Tibial nerve (tissue), 4 donors: Measurements from ENCODE around the gene NRK. TPM values are rescaled to one million over a fixed set of nuclear protein-coding genes. Genes with fewer than 3 reads are reported as not detected.
"Not testable (repeated sequence)": the region's sequence is repeated elsewhere in the genome, so short reads cannot be mapped to it uniquely, and the experiment has no call there.

Source experiments
- DNase-seq, 2 donors: peaks; one replicate each; pipeline ENCODE4 v3.0.0-alpha.2; 2019; ENCODE audit warnings: low spot score in 2 of 2
- H3K27ac ChIP-seq, 4 donors: fragments of 200-600 bp; sonication (generic) in 3 of 4; one replicate each; pipeline ENCODE4 v1.5.1; 2017 to 2019; ENCODE audit warnings: mild to moderate bottlenecking in 1 of 4
- H3K27me3 ChIP-seq, 2 donors: fragments of 200-600 bp; sonication (generic) in 1 of 2; one replicate each; pipeline versions ENCODE4 v1.5.1 to v1.6.0; 2017 to 2019
- H3K36me3 ChIP-seq, 3 donors: fragments of 200-600 bp; sonication (generic); one replicate each; pipeline ENCODE4 v1.5.1; 2018 to 2019
- H3K4me1 ChIP-seq, 4 donors: fragments of 200-600 bp; sonication (generic) in 3 of 4; one replicate each; pipeline ENCODE4 v1.5.1; 2017 to 2019
- H3K4me3 ChIP-seq, 4 donors: fragments of 200-600 bp; sonication (generic) in 3 of 4; one replicate each; pipeline ENCODE4 v1.5.1; 2017 to 2019; ENCODE audit warnings: mild to moderate bottlenecking in 1 of 4, moderate library complexity in 1 of 4
- H3K9me3 ChIP-seq, 4 donors: fragments of 200-600 bp; sonication (generic) in 3 of 4; one replicate each; pipeline ENCODE4 v1.5.1; 2017 to 2019
- CTCF ChIP-seq, 5 experiments: fragments of 200-600 bp in 3 of 5; fragments of 450-650 bp in 2 of 5; sonication (generic) in 3 of 5; IDR thresholded peaks; one replicate each; pipeline ENCODE4 v1.5.1; 2016 to 2019; ENCODE audit warnings: antibody characterized with exemption in 5 of 5, mild to moderate bottlenecking in 3 of 5, moderate library complexity in 2 of 5
- EP300 ChIP-seq, 2 donors: sonication (generic); formaldehyde crosslinking; IDR thresholded peaks; one replicate each; pipeline ENCODE4 v1.6.1; 2017; ENCODE audit warnings: antibody characterized with exemption in 2 of 2, mild to moderate bottlenecking in 1 of 2
- POLR2A ChIP-seq, 2 donors: fragments of 450-650 bp; IDR thresholded peaks; one replicate each; pipeline ENCODE4 v1.6.1; 2017; ENCODE audit warnings: antibody characterized with exemption in 2 of 2, mild to moderate bottlenecking in 2 of 2, moderate library complexity in 2 of 2
- WGBS, 2 donors: methylation state at CpG; one replicate each; pipeline ENCODE4 v1.1.5; 2018; 5-methylcytosine and 5-hydroxymethylcytosine counted together
- total RNA-seq, 4 donors: library from RNA; depleted of rRNA; stranded (reverse); fragments of >200 nt; gene quantifications; one replicate each; pipeline ENCODE4 v1.1.0, GENCODE V29; 2016

Gene NRK
- total RNA-seq, 4 donors from 2014 or later, result under 0.01 to 0.63 (median 0.30) TPM

GRCh38 chrX:105837232-105837631 lies 14.9 kb downstream of the NRK start:
- Histone ChIP-seq H3K9me3 (no peaks in the 10 kb centered on the region), H3K27ac (no peak overlapping the region), H3K36me3 (no peaks in the 10 kb centered on the region), H3K4me3 (no peak overlapping the region), H3K27me3 (peaks cover 0 to 16% of the 10 kb centered on the region in 2 donors), H3K4me1 (no peaks in the 10 kb centered on the region)
- 30 to 31% methylated on average over 2 of the region's 2 CpGs for WGBS, 2 donors
- no peak for TF ChIP-seq POLR2A (IDR thresholded peaks at IDR 0.05)
- TF ChIP-seq EP300 (IDR thresholded peaks at IDR 0.05), result no peak
- no peak for TF ChIP-seq CTCF (IDR thresholded peaks at IDR 0.05)
- peak; percentile 30 to 68 for DNase-seq

- H3K9me3 ChIP-seq, result no peaks in the 10 kb centered on the region
- WGBS, 2 donors, result 39 to 51% methylated on average over 2 of the region's 2 CpGs
- peaks cover 0 to 9% of the 10 kb centered on the region in 2 donors for H3K27me3 ChIP-seq
- H3K4me1 ChIP-seq, result no peaks in the 10 kb centered on the region
- H3K4me3 ChIP-seq, result no peak overlapping the region
- no peak overlapping the region for H3K27ac ChIP-seq
- DNase-seq, result no peak
- no peaks in the 10 kb centered on the region for H3K36me3 ChIP-seq
- TF ChIP-seq CTCF (IDR thresholded peaks at IDR 0.05) (no peak), EP300 (IDR thresholded peaks at IDR 0.05) (no peak), POLR2A (IDR thresholded peaks at IDR 0.05) (no peak)
Measured at GRCh38 chrX:105845631-105846030, 23.3 kb downstream of the NRK start.

GRCh38 chrX:105850100-105850499 lies 27.8 kb downstream of the NRK start:
- H3K4me3 ChIP-seq, H3K4me1 ChIP-seq, H3K27ac ChIP-seq, H3K9me3 ChIP-seq, H3K27me3 ChIP-seq, DNase-seq, H3K36me3 ChIP-seq: not testable (repeated sequence)
- 100% methylated on average over 2 of the region's 2 CpGs for WGBS, 2 donors

GRCh38 chrX:105865709-105866108 lies 43.4 kb downstream of the NRK start:
- Histone ChIP-seq H3K36me3 (no peaks in the 10 kb centered on the region), H3K4me3 (no peak overlapping the region), H3K27me3 (peaks cover 0 to 8% of the 10 kb centered on the region in 2 donors), H3K27ac (no peak overlapping the region), H3K4me1 (no peaks in the 10 kb centered on the region), H3K9me3 (no peaks in the 10 kb centered on the region)
- no peak for DNase-seq
- TF ChIP-seq POLR2A (IDR thresholded peaks at IDR 0.05) (no peak), CTCF (IDR thresholded peaks at IDR 0.05) (no peak), EP300 (IDR thresholded peaks at IDR 0.05) (no peak)
- WGBS, 2 donors, result 64 to 83% methylated on average over 3 of the region's 3 CpGs

- Histone ChIP-seq H3K9me3 (no peaks in the 10 kb centered on the region), H3K4me3 (no peak overlapping the region), H3K27ac (no peak overlapping the region), H3K36me3 (no peaks in the 10 kb centered on the region), H3K4me1 (no peaks in the 10 kb centered on the region), H3K27me3 (peaks cover 0 to 20% of the 10 kb centered on the region in 2 donors)
- 71 to 88% methylated on average over 1 of the region's 1 CpG for WGBS, 2 donors
- DNase-seq, result no peak
- TF ChIP-seq POLR2A (IDR thresholded peaks at IDR 0.05) (no peak), EP300 (IDR thresholded peaks at IDR 0.05) (no peak), CTCF (IDR thresholded peaks at IDR 0.05) (no peak)
Measured at GRCh38 chrX:105869701-105870100, 47.4 kb downstream of the NRK start.

GRCh38 chrX:105870445-105870844 lies 48.1 kb downstream of the NRK start:
- Histone ChIP-seq H3K9me3 (no peaks in the 10 kb centered on the region), H3K27me3 (peaks cover 0 to 19% of the 10 kb centered on the region in 2 donors), H3K4me1 (no peaks in the 10 kb centered on the region), H3K27ac (no peak overlapping the region), H3K4me3 (no peak overlapping the region), H3K36me3 (no peaks in the 10 kb centered on the region)
- TF ChIP-seq CTCF (IDR thresholded peaks at IDR 0.05) (no peak), EP300 (IDR thresholded peaks at IDR 0.05) (no peak), POLR2A (IDR thresholded peaks at IDR 0.05) (no peak)
- 55 to 56% methylated on average over 3 of the region's 3 CpGs for WGBS, 2 donors
- DNase-seq, result no peak
